HTR-8/SVneo (cell line): ENCODE measurements around the gene TAF11L14.
"Not testable (repeated sequence)": the region's sequence is repeated elsewhere in the genome, so short reads cannot be mapped to it uniquely, and the experiment has no call there.

Experiments used
- DNase-seq: peaks from one replicate; pipeline ENCODE4 v3.0.0; 2011; ENCODE audit warnings: low spot score, mixed read lengths; ENCODE audit not compliant: insufficient read length
- FAIRE-seq: peaks from 2 replicates; lab custom pipeline; 2011; peaks lifted over from hg19 to GRCh38; lab: Jason Lieb, UNC

TAF11L14 gene

DNA sequence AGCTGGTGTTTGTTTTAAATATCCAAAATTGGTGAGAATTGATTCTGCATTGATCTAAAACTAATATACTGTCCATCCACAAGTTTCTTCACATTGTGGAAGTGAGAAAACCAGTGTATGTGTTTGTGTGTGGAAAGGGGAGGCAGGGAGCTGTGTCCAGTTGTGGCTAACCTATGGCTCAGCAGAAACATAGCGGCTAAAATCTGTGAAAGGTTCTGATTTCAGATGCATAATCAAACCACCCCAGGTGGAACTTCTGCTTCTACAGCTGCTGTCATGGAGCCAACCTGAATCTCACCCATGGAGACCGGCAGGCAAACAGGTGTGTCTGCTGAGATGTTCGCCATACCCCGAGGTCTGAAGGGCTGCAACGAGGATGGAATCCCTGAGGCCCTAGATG lies at the start of gene TAF11L14:
Gene TAF11L14, plus strand, starts transcription at position 301 of the 400 bp plus-strand sequence.
- no peak for FAIRE-seq
- no peak for DNase-seq

DNA sequence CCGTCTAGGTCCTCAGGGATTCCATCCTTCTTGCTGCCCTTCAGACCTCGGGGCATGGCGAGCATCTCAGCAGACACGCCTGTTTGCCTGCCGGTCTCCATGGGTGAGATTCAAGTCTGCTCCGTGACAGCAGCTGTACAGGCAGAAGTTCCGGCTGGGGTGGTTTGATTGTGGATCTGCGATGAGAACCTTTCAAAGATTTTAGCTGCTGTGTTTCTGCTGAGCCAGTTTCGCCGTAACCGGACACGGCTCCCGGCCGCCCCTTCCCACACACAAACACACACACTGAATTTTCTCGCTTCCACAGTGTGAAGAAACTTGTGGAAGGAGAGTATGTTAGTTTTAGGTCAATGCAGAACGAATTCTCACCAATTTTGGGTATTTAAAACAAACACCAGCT lies 48.6 kb upstream of the TAF11L14 start, which contains the start of gene TAF11L7:
Gene TAF11L7, minus strand, starts transcription at position 101 of the 400 bp plus-strand sequence.
- FAIRE-seq, DNase-seq: not testable (repeated sequence)

DNA sequence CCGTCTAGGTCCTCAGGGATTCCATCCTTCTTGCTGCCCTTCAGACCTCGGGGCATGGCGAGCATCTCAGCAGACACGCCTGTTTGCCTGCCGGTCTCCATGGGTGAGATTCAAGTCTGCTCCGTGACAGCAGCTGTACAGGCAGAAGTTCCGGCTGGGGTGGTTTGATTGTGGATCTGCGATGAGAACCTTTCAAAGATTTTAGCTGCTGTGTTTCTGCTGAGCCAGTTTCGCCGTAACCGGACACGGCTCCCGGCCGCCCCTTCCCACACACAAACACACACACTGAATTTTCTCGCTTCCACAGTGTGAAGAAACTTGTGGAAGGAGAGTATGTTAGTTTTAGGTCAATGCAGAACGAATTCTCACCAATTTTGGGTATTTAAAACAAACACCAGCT lies 43.4 kb upstream of the TAF11L14 start, which contains the start of gene TAF11L8:
Gene TAF11L8, minus strand, starts transcription at position 101 of the 400 bp plus-strand sequence.
- not testable (repeated sequence) for FAIRE-seq, DNase-seq

DNA sequence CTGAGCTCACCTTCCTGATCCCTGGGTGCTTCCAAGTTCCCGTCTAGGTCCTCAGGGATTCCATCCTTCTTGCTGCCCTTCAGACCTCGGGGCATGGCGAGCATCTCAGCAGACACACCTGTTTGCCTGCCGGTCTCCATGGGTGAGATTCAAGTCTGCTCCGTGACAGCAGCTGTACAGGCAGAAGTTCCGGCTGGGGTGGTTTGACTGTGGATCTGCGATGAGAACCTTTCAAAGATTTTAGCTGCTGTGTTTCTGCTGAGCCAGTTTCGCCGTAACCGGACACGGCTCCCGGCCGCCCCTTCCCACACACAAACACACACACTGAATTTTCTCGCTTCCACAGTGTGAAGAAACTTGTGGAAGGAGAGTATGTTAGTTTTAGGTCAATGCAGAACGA lies 40.0 kb upstream of the TAF11L14 start, which contains the start of gene TAF11L9:
Gene TAF11L9, minus strand, starts transcription at position 140 of the 400 bp plus-strand sequence.
- not testable (repeated sequence) for FAIRE-seq

DNA sequence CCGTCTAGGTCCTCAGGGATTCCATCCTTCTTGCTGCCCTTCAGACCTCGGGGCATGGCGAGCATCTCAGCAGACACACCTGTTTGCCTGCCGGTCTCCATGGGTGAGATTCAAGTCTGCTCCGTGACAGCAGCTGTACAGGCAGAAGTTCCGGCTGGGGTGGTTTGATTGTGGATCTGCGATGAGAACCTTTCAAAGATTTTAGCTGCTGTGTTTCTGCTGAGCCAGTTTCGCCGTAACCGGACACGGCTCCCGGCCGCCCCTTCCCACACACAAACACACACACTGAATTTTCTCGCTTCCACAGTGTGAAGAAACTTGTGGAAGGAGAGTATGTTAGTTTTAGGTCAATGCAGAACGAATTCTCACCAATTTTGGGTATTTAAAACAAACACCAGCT lies 36.5 kb upstream of the TAF11L14 start, which contains the start of gene TAF11L10:
Gene TAF11L10, minus strand, starts transcription at position 101 of the 400 bp plus-strand sequence.
- not testable (repeated sequence) for DNase-seq, FAIRE-seq

More for the DNA sequence above, 40.0 kb upstream of the TAF11L14 start, which contains the start of gene TAF11L9:
- not testable (repeated sequence) for DNase-seq

DNA sequence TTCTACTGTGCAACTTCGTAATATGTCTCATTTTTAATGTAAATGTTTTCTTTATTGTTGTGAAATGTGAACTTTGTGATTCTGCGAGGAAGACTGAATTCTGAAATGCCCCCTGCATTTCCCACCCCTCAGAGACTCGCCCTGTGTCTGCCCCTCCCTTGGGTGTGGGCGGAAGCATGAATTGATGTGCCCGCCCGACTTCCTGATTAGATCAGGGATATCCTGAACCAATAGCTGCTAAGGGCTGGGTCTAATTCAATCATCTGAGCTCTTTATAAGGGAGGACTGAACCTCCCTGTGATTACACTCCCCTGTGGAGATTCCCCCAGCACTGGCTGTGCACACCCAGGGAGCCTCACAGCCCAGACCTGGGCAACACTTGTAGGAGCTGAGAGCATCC lies 30.4 kb upstream of the TAF11L14 start, which contains the start of gene TAF11L11:
Gene TAF11L11, plus strand, starts transcription at position 304 of the 400 bp plus-strand sequence.
- FAIRE-seq, DNase-seq: not testable (repeated sequence)

DNA sequence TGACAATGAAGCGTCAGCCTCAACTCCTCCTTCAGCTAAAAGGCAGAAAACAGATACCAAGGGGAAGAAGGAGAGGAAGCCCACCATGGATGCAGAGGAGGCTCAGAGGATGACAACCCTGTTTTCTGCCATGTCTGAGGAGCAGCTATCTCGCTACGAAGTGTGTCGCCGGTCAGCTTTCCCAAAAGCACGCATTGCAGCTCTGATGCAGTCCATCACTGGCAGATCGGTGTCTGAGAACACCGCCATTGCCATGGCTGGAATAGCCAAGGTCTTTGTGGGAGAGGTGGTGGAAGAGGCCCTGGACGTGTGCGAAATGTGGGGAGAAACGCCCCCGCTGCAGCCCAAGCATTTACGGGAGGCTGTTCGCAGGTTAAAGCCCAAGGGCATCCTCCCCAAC lies 29.3 kb upstream of the TAF11L14 start:
- no peak for DNase-seq
- FAIRE-seq, result peak; percentile 20

DNA sequence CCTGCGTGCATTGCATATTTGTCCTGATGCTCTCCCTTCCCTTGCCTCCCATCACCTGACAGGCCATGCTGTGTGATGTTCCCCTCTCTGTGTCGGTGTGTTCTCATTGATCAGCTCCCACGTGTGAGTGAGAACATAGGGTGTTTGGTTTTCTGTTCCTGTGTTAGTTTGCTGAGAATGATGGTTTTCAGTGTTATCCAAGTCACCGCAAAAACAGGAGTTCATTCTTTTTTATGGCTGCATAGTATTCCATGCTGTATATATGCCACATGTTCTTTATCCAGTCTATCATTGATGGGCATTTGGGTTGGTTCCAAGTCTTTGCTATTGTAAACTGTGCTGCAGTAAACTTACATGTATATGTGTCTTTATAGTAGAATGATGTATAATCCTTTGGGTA lies 26.8 kb upstream of the TAF11L14 start:
- DNase-seq, result not testable (repeated sequence)
- peak; percentile 54 for FAIRE-seq

DNA sequence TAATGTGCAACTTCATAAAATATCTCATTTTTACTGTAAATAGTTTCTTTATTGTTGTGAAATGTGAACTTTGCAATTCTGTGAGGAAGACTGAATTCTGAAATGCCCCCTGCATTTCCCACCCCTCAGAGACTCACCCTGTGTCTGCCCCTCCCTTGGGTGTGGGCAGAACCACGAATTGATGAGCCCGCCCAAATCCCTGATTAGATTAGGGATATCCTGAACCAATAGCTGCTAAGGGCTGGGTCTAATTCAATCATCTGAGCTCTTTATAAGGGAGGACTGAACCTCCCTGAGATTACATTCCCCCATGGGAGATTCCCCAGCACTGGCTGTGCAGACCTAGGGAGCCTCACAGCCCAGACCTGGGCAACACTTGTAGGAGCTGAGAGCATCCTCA lies 24.2 kb upstream of the TAF11L14 start, which contains the start of gene TAF11L12:
Gene TAF11L12, plus strand, starts transcription at position 301 of the 400 bp plus-strand sequence.
- FAIRE-seq, DNase-seq: not testable (repeated sequence)

DNA sequence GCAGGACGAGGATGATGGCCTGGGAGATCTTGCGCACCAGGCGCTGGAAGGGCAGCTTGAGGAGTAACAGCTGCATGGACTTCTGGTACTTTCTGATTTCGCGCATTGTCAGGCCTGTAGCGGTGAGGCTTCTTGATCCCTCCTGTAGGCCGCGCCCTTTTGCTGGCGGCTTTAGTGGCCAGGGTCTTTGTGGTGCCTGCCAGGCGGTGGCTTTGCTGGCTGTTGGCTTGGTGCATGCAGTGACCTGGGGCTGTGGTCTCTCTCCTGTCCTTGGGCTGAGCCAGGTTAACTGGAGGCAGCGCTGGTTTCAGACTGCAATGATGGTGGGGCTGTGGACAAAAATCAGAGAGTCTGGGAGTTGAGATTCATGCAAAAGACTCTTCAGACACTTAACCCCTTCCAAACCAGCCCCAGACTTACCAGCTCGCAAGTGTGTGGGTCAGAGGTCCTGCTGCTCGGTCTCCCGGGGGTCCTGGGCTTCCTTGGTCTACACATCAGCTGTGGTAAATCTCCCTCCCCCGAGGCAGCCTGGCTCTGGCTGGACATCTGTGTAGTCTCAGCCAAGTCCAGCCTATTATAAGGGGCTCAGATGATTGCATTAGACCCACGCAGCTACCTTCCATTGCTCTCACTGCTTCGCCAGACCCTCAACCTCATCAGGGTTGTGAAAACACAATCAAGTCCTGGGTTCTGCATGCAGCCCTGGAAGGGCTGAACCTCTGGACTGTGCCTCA lies 19.2 kb upstream of the TAF11L14 start:
- FAIRE-seq (no peak), DNase-seq (no peak)

DNA sequence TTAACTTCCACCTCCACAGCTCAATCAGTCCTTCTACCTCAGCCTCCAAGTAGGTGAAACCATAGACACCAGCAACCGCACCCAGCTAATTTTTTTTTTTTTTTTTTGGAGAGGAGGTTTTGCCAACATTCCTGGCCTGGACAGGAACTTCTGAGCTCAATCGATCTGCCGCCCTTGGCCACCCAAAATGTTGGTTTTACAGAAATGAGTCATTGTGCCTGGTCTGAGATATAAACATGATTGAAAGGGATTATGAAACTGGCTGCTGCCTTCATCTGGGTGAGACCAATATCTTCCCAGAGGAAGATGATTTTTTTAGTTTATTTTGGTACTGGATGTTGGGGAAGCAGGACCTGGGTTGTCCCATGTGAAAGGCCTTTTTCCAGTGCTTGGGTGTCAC lies 14.9 kb upstream of the TAF11L14 start:
- FAIRE-seq (no peak), DNase-seq (no peak)

DNA sequence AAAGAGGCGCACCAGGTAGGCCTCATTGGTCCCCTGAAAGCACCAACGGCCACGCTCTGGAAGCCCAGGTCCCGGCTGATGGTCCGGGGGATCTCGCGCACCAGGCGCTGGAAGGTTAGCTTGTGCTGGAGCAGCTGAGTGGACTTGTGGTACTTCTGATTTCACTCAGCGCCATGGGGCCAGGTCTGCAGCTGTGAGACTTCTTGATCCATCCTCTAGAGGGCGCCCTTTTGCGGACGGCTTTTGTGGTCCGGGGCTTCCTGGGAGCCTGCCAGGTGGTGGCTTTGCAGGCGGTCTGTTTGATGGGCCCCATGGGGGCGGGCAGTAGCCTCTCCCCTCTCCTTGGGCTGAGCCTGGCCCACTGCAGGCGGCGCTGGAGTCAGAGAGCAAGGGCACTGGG lies 13.6 kb upstream of the TAF11L14 start:
- FAIRE-seq (no peak), DNase-seq (no peak)

DNA sequence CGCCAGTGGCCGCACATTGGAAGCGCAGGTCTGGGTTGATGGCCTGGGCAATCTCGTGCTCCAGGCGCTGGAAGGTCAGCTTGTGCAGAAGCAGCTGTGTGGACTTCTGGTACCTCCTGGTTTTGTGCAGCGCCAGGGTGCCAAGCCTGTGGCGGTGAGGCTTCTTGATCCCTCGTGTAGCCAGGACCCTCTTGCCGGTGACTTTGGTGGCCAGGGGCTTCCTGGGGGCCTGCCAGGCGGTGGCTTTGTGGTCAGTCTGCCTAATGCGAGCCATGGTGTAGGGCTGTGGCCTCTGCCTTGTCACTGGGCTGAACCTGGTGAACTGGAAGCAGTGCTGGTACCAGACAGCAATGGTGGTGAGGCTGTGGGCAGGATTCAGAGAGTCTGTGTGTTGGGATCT lies 8.6 kb upstream of the TAF11L14 start:
- DNase-seq (no peak), FAIRE-seq (no peak)

DNA sequence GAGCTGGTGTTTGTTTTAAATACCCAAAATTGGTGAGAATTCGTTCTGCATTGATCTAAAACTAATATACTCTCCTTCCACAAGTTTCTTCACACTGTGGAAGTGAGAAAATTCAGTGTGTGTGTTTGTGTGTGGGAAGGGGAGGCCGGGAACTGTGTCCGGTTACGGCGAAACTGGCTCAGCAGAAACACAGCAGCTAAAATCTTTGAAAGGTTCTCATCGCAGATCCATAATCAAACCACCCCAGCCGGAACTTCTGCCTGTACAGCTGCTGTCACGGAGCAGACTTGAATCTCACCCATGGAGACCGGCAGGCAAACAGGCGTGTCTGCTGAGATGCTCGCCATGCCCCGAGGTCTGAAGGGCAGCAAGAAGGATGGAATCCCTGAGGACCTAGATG lies 2.5 kb upstream of the TAF11L14 start, which contains the start of gene TAF11L13:
Gene TAF11L13, plus strand, starts transcription at position 301 of the 400 bp plus-strand sequence.
- FAIRE-seq, result not testable (repeated sequence)

DNA sequence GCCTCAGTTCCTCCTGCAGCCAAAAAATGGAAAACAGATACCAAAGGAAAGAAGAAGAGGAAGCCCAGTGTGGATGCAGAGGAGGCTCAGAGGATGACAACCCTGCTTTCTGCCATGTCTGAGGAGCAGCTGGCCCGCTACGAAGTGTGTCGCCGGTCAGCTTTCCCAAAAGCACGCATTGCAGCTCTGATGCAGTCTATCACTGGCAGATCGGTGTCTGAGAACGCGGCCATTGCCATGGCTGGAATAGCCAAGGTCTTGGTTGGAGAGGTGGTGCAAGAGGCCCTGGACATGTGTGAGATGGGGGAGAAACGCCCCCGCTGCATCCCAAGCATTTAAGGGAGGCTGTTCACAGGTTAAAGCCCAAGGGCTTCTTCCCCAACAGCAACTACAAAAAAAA lies 15.0 kb downstream of the TAF11L14 start:
- FAIRE-seq, DNase-seq: not testable (repeated sequence)

More for the DNA sequence above, 2.5 kb upstream of the TAF11L14 start, which contains the start of gene TAF11L13:
- DNase-seq, result not testable (repeated sequence)

DNA sequence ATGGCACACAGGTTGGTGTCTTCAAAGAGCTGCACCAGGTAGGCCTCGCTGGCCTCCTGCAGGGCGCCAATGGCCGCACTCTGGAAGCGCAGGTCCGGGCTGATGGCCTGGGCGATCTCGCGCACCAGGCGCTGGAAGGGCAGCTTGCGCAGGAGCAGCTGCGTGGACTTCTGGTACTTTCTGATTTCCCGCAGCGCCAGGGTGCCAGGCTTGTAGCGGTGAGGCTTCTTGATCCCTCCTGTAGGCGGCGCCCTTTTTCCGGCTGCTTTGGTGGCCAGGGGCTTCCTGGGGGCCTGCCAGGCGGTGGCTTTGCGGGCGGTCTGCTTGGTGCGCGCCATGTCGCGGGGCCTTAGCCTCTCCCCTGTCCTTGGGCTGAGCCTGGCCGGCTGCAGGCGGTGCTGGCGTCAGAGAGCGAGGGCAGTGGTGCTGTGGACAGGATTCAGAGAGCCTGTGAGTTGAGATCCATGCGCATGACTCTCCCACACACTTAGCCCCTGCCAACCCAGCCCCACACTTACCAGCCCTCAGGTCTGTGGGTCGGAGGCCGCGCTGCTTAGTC lies 21.0 kb downstream of the TAF11L14 start:
- FAIRE-seq, DNase-seq: not testable (repeated sequence)

DNA sequence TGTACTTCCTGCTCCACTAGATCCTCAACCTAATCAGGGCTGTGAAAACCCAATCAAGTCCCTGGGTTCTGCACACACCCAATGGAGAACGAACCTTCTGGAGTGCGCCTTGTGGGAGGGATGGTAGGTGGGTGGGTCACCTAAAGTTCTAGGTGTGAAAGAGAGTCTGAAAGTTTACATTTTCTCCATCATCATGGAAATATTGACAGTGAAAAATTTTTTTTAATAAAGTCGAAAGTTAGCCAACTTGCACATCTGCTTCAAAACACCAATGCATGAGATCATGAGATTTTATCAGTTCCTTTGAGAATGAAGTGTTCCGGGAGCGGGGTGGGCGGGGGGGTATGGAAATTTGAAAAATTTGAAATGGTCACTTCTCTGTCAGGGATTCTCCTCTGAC lies 21.7 kb downstream of the TAF11L14 start:
- no peak for DNase-seq
- FAIRE-seq, result no peak

DNA sequence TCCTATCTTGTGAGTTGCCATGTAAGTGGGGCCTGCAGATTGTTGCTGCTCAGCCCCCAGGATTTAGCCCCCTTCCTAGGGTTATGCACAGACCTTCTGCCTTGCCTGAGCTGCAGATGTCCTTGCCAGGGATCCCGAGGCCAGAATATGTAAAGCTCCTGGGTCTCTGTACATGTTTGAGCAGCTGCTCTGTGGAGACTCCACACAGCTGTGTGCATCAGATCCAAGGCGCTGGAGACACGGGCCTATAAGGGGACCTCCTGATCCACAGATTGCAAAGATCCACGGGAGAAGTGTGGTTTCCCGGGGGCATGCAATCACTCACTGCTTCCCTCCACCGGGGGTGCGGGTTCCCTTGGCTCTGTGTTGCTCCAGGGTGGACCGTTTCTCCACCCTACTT lies 28.9 kb downstream of the TAF11L14 start:
- DNase-seq (no peak), FAIRE-seq (no peak)

DNA sequence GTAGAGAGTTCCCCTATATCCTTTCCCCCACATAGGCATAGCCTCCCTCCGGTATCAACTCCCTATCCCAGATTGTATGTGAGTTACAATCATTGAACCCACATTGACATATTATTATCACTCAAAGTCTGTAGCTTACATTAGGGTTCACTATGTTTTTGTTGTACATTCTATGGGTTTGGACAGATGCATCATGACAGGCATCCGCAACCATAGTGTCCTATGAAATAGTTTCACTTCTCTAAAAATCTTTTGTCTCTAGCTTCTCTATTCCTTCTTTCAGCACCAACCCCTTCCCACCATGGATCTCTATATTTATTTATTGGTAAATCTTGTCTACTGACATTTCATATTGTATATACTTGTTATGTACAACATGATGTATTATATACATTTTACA lies 31.6 kb downstream of the TAF11L14 start:
- FAIRE-seq (no peak), DNase-seq (no peak)

DNA sequence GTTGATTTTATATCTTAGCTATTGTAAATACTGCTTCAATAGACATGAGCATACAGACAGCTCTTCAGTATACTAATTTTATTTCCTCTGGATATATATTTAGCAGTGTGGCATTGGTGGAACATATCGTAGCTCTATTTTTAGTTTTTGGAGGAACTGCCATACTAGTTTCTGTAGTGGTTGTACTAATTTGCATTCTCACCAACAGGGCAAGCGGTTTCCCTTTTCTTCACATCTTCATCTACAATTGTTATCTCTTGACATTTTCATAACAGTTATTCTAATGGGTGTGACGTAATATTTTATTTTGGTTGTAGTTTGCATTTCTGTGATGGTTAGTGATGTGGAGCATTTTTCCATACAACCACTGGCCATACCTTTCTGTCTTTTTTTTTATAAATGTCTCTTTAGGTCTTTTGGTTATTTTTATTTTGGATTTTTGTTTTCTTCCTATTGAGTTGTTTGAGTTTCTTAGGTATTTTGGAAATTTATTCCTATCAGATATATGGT lies 32.5 kb downstream of the TAF11L14 start:
- DNase-seq (no peak), FAIRE-seq (no peak)
